GM12872 (cell line): ENCODE measurements around the gene PRKCH.

Experiments
- CTCF ChIP-seq: IDR thresholded peaks from 3 replicates; pipeline ENCODE4 v1.5.1; 2011; ENCODE audit warnings: low read depth, mild to moderate bottlenecking, low read length, moderate library complexity; ENCODE audit not compliant: insufficient read depth

PRKCH gene

DNA sequence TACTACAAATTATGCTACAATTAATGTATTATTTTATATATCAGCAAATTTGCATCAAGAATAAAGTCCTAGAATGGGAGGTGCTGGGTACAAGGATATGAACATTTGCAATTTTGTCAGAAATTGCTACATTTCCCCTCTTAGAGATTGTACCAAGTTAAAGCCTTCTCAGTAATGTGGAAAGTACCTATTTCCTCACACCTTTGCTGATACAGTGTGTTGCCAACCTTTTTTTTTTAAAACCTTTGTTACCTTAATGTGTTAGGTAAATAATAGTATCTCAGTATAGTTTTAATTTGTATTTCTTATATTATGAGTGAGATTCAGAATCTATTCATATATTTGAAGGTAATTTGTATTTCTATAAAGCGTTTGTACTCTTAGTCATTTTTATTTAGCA, 278.6 kb downstream of the PRKCH start:
- TF ChIP-seq CTCF: no peak
